Neural progenitor cell (in vitro differentiated cells): ENCODE data around the gene SAXO2.

Experiments used
- EZH2 ChIP-seq: fragments of 200-600 bp; sonication (generic); IDR thresholded peaks from 2 replicates; pipeline ENCODE4 v1.6.1; 2017; ENCODE audit warnings: antibody characterized with exemption, mild to moderate bottlenecking, moderate library complexity
- EZH2phosphoT487 ChIP-seq: fragments of 200-600 bp; sonication (generic); IDR thresholded peaks from 2 replicates; pipeline ENCODE4 v1.6.1; 2017; ENCODE audit warnings: antibody characterized with exemption
- TF ChIP-seq, protein P1 (sequence below): fragments of 200-600 bp; sonication (generic); IDR thresholded peaks from 2 replicates; pipeline ENCODE4 v1.5.1; 2017; ENCODE audit warnings: antibody characterized with exemption, mild to moderate bottlenecking

DNA sequence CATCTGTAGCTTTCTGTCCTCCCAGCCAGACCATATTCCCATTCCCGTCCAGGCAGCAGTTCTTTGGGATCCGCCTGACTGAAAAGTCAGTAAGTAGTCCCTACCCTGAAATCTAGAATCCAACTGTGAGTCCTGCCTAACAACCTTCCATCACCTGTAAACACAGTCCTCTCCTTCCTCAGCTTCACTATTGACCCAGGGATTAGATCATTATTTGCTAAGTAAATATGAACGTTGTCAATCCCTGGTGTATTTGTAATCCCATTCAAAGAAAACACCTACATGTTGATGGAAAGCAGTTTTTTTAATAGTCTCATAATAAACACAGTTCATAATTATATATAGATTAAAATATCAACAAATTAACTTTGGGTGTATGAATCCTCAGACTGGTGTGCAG lies 732 bp downstream of the SAXO2 start:
- TF ChIP-seq EZH2phosphoT487 (no peak), EZH2 (no peak)
- TF ChIP-seq, protein P1, sequence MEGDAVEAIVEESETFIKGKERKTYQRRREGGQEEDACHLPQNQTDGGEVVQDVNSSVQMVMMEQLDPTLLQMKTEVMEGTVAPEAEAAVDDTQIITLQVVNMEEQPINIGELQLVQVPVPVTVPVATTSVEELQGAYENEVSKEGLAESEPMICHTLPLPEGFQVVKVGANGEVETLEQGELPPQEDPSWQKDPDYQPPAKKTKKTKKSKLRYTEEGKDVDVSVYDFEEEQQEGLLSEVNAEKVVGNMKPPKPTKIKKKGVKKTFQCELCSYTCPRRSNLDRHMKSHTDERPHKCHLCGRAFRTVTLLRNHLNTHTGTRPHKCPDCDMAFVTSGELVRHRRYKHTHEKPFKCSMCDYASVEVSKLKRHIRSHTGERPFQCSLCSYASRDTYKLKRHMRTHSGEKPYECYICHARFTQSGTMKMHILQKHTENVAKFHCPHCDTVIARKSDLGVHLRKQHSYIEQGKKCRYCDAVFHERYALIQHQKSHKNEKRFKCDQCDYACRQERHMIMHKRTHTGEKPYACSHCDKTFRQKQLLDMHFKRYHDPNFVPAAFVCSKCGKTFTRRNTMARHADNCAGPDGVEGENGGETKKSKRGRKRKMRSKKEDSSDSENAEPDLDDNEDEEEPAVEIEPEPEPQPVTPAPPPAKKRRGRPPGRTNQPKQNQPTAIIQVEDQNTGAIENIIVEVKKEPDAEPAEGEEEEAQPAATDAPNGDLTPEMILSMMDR = no peak
